Fibroblast of mammary gland (primary cell): ENCODE data around the gene DENND6A.

Experiments
- DNase-seq: peaks from one replicate; pipeline ENCODE4 v3.0.0-alpha.2; 2010; ENCODE audit warnings: low read depth
- H3K4me3 ChIP-seq: 2 replicates; pipeline ENCODE4 v1.5.1; 2011; ENCODE audit warnings: low read depth, mild to moderate bottlenecking, low read length, moderate library complexity; ENCODE audit not compliant: control insufficient read depth
- TF ChIP-seq, protein P1 (sequence below): conservative IDR thresholded peaks from 2 replicates; pipeline ENCODE4 v1.5.1; 2011; ENCODE audit warnings: low read depth, low read length, inconsistent platforms; ENCODE audit not compliant: control insufficient read depth, insufficient read depth

Gene DENND6A

DNA sequence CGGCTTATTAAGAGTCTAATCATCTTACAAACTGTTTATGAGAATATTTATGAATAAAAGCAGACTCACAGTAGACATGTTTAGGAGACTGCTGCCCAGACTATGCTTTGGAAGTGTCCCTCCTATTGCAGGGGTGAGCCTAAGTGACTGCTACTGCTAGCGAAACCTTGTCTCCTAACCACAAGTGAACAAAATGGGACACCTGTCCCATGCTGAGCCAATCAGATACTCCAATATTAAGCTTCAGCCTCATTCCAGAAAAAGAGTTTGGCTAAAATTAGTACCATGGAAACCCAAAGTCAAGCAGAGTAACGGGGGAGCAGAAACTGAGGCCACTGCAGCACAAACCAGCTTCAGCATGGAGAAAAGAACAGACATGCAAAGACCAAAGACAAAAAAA, 4.6 kb downstream of the DENND6A start:
- TF ChIP-seq, protein P1, sequence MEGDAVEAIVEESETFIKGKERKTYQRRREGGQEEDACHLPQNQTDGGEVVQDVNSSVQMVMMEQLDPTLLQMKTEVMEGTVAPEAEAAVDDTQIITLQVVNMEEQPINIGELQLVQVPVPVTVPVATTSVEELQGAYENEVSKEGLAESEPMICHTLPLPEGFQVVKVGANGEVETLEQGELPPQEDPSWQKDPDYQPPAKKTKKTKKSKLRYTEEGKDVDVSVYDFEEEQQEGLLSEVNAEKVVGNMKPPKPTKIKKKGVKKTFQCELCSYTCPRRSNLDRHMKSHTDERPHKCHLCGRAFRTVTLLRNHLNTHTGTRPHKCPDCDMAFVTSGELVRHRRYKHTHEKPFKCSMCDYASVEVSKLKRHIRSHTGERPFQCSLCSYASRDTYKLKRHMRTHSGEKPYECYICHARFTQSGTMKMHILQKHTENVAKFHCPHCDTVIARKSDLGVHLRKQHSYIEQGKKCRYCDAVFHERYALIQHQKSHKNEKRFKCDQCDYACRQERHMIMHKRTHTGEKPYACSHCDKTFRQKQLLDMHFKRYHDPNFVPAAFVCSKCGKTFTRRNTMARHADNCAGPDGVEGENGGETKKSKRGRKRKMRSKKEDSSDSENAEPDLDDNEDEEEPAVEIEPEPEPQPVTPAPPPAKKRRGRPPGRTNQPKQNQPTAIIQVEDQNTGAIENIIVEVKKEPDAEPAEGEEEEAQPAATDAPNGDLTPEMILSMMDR: no peak
- no peak overlapping the region for H3K4me3 ChIP-seq
- DNase-seq: no peak

DNA sequence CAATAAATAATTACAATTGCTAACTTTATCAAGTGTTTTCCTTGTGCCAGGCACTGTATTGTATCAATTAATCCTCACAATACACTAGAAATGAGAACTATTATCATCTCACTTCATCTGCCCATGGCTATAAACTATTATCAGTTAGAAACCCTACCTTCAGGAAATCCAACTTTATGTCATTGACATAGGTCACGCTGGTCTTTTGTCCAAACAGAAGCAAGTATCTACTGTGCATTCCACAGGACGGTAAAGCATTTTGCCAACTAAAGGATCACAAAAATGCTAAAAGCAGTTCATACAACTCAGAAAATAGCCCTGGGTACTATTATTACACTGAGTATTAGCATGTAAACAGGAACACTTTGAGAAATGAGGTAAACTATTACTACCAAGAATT, 9.6 kb downstream of the DENND6A start:
- DNase-seq: no peak
- no peak overlapping the region for H3K4me3 ChIP-seq
- TF ChIP-seq, protein P1: no peak

DNA sequence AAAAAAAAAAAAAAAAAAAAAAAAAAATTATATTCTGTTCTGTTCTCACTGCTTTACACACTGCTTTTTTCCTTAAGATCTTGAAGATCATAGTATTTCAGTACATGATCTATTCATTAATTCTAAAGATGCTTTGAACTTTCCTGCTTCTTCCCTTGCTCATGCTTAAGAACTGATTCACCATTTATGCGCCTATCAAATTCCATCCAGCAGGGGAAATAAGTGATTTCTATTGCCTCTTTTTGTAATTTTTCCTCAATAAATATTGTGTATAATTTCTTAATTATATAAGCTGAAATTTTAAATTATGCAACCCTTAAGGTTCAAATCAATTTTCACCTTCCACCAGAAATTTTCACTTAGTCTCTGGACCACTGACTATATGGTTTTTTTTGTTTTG, 10.6 kb downstream of the DENND6A start:
- TF ChIP-seq, protein P1: peak; percentile 37
- no peak overlapping the region for H3K4me3 ChIP-seq
- peak; percentile 42 for DNase-seq

DNA sequence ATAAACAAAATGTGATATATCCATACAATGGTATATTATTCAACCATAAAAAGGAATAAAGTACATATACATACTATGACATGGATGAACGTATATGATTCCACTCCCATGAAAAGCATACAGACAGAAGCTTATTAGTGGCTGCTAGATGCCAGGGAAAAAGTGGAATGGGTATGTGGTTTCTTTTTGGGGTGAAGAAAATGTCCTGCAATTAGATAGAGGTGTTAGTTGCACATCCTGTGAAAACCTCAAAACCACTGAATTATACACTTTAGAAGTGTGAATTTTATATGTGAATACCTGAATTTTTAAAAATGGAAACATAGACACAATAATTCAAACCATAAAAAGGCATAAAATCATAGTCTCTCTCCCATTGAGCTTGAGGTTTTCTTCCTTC, 11.2 kb downstream of the DENND6A start:
- DNase-seq: no peak
- H3K4me3 ChIP-seq: no peak overlapping the region
- TF ChIP-seq, protein P1: no peak

DNA sequence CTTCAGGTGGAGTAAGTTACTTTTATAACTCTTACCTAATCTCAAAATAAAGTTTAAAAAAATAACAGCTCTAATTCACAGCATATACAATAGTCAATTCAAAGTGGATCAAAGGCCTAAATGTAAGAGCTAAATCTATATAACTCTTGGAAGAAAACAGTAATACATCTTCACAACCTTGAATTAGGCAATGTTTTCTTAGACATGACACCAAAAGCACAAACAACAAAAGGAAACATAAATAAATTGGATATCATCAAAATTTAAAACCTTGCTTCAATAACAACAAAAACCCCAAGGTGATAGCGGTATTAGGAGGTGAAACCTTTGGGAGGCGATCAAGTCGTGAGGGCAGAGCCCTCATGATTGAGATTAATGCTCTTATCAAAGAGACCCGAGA, 12.8 kb downstream of the DENND6A start:
- H3K4me3 ChIP-seq: no peak overlapping the region
- TF ChIP-seq, protein P1: no peak
- DNase-seq: no peak

DNA sequence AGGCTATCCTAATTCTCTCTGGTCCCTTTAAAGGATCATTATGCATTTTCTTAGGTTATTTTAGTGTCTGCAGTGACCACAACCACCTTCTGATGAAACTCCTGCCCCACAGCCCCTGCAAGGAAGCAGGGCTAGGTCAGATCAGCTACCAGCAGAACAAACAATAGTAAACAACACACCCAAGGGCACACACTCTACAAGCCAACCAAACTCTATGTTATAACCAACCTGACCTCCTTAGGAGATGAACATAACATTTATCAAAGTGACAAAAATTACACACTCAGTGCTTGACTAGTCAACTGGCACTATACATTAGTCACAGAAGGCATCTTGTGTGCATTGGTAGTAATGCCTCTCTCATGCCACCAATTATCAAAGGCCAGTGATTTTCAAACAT, 17.3 kb downstream of the DENND6A start:
- DNase-seq: no peak

DNA sequence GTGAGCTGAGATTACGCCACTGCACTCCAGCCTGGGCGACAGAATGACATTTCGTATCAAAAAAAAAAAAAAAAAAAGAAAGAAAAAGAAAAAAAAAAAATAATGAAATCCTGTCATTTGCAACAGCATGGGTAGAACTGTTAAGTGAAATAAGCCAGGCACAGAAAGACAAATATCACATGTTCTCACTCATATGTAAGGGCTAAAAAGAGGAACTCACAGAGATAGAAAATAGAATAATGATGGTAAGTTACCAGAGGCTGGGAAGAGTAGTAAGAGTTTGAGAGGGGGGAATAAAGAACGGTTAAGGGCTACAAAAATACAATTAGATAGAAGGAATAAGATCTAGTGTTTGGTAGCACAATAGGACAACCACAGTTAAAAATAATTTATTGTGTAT, 19.7 kb downstream of the DENND6A start:
- no peak overlapping the region for H3K4me3 ChIP-seq
- TF ChIP-seq, protein P1: no peak
- no peak for DNase-seq

More for the DNA sequence above, 17.3 kb downstream of the DENND6A start:
- TF ChIP-seq, protein P1: no peak
- no peak overlapping the region for H3K4me3 ChIP-seq
